Mucosa of stomach (tissue), 1 donor: ENCODE results near the gene SCN8A.
"Not testable (repeated sequence)": the region's sequence is repeated elsewhere in the genome, so short reads cannot be mapped to it uniquely, and the experiment has no call there.

Source experiments
- H3K27me3 ChIP-seq: one replicate; pipeline ENCODE4 v1.7.0; 2013; ENCODE audit warnings: mild to moderate bottlenecking, low read length; ENCODE audit not compliant: control insufficient read depth, insufficient read depth
- H3K36me3 ChIP-seq: one replicate; pipeline ENCODE4 v1.7.0; 2013; ENCODE audit warnings: low read length; ENCODE audit not compliant: control insufficient read depth, insufficient read depth
- H3K4me1 ChIP-seq: one replicate; pipeline ENCODE4 v1.7.0; 2013; ENCODE audit warnings: mild to moderate bottlenecking, low read length; ENCODE audit not compliant: control insufficient read depth, insufficient read depth
- H3K4me3 ChIP-seq: one replicate; pipeline ENCODE4 v1.7.0; 2013; ENCODE audit warnings: low read length
- H3K9ac ChIP-seq: one replicate; pipeline ENCODE4 v1.7.0; 2013; ENCODE audit warnings: mild to moderate bottlenecking, low read length, moderate library complexity
- H3K9me3 ChIP-seq: one replicate; pipeline ENCODE4 v1.7.0; 2013; ENCODE audit warnings: mild to moderate bottlenecking, low read length, moderate library complexity; ENCODE audit not compliant: control insufficient read depth
- donor health status: Pancreatic carcinoma.

Gene SCN8A

DNA sequence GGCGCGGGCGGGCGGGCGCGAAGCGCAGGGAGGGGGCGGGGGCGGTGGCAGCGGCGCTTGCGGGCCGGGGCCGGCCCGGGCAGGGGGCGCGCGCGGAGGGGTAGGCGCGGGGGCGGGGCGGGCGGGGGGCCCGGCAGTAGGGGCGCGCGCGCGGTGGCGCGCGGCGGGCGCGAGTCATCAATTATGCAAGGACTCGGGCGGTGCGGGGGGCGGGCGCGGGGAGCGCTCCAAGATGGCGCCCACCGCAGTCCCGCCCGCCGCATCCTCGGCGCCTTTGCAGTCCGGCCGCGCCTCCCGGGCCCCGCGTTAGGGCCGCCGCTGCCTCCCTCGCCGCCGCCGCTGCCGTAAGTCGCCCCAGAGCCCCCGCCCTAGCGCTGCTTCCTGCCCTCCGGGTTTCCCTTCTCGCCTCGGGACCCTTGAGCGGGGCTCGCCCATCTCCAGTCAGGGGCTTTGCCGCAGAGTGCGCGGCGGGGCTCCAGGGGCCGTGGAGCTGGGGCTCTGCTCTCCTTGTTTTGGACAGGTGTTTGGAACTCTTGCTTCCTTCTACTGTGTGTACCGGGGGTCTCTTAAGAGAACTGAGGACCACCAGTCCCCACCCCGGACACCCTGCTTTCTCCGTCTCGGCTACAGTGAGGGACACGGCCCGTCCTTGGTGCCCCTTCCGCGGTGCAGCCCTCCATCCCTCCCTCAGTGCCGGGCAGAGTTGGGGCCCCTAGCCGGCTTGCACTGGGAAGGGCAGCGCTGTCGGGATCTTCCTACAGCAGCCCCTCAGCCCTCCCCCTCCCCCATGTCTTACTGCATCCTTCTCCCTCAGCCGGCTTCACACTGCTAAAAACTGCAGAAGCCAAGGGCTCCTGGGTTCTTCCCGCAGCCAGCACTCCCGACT, at the start of gene SCN8A:
SCN8A (plus strand) TSS at position 218 of the 886 bp plus-strand sequence. CDS start 71,585 bp downstream, outside the sequence.
- Histone ChIP-seq H3K9me3 (no peaks in the 10 kb centered on the region), H3K36me3 (no peaks in the 10 kb centered on the region), H3K4me3 (no peak within 1 kb of the TSS), H3K27me3 (peaks cover 14% of the 10 kb centered on the region), H3K9ac (peak within 1 kb of the TSS; percentile 40), H3K4me1 (peaks cover 6% of the 10 kb centered on the region)

DNA sequence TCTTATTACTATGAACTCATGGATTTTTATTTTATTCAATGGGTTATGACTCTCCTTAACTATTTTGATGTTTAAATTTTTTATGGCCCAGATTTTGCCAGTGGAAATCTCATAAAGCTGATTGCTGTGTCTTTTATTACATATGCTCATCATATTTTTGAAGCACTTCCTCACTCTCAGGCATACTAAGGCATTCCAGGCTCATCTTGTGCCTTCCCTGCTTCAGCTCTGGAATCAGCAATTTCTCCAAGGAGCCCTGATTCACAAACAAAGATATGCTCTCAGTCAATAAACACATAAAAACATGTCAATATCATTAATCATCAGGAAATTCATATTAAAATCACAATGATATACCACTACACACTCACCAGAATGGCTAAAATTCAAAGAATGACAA, 44.9 kb upstream of the SCN8A start:
- no peak overlapping the region for H3K9ac ChIP-seq
- H3K4me3 ChIP-seq = no peak overlapping the region
- no peaks in the 10 kb centered on the region for H3K36me3 ChIP-seq
- no peaks in the 10 kb centered on the region for H3K27me3 ChIP-seq
- no peaks in the 10 kb centered on the region for H3K9me3 ChIP-seq
- H3K4me1 ChIP-seq = no peaks in the 10 kb centered on the region

DNA sequence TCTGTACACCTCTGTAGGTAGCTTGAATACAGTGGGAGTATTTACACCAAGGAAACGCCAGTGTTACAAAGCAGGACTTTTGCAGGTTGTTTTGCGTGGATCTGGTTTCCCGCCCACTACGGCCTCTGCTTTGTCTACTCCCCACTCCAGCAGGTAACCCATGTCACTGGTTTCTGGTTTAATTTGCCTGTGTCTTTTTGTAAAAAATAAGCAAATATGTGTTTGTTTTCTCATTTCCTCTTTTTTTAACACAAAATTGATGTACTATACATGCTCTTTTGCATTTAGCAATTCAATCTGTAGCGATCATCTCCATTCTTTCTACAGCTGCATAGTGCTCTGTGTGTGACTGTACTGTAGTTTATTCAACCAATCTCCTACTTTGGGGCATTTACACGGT, 43.4 kb upstream of the SCN8A start:
- Histone ChIP-seq H3K27me3 (no peaks in the 10 kb centered on the region), H3K4me1 (no peaks in the 10 kb centered on the region), H3K4me3 (no peak overlapping the region), H3K9me3 (no peaks in the 10 kb centered on the region), H3K9ac (no peak overlapping the region), H3K36me3 (no peaks in the 10 kb centered on the region)

DNA sequence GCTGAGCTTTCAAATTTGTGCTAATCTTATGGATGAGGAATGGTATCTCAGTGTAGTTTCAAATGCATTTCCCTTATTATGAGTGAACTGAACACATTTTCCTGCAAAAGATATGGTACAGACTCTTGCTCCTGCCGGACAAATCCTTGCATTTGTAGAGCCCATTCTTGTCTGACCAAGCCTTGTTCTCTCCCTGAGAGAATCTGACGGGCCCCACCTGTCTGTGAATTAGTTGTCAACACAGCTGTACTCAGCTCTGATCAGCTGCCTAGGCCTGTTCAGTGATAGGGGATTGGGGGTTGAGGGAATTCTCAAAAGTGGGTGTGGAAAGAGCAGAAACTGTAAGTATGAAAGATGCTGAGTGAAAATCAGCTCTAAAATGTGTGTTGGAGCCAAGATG, 42.8 kb upstream of the SCN8A start:
- Histone ChIP-seq H3K4me3 (no peak overlapping the region), H3K4me1 (no peaks in the 10 kb centered on the region), H3K9me3 (no peaks in the 10 kb centered on the region), H3K9ac (no peak overlapping the region), H3K27me3 (no peaks in the 10 kb centered on the region), H3K36me3 (no peaks in the 10 kb centered on the region)

DNA sequence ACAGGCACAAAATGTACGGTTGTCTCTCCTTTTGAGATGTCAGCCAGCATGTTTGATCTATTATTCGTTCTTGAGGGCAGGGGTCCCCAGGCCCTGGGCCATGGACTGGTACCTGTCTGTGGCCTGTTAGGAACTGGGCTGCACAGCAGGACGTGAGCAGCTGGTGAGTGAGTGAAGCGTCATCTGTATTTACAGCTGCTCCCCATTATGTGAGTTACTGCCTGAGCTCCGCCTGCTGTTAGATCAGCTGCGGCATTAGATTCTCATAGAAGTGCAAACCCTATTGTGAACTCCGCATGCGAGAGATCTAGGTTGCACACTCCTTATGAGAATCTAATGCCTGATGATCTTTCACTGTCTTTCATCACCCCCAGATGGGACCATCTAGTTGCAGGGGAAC, 41.4 kb upstream of the SCN8A start:
- Histone ChIP-seq H3K4me3 (no peak overlapping the region), H3K9ac (no peak overlapping the region), H3K27me3 (no peaks in the 10 kb centered on the region), H3K36me3 (no peaks in the 10 kb centered on the region), H3K9me3 (no peaks in the 10 kb centered on the region), H3K4me1 (no peaks in the 10 kb centered on the region)

DNA sequence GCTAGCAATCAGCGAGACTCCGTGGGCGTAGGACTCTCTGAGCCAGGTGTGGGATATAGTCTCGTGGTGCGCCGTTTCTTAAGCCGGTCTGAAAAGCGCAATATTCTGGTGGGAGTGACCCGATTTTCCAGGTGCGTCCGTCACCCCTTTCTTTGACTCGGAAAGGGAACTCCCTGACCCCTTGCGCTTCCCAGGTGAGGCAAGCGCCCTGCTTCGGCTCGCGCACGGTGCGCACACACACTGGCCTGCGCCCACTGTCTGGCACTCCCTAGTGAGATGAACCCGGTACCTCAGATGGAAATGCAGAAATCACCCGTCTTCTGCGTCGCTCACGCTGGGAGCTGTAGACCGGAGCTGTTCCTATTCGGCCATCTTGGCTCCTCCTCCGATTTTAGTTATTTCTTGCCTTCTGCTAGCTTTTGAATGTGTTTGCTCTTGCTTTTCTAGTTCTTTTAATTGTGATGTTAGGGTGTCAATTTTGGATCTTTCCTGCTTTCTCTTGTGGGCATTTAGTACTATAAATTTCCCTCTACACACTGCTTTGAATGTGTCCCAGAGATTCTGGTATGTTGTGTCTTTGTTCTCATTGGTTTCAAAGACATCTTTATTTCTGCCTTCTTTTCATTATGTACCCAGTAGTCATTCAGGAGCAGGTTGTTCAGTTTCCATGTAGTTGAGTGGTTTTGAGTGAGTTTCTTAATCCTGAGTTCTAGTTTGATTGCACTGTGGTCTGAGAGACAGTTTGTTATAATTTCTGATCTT, 22.6 kb upstream of the SCN8A start:
- not testable (repeated sequence) for H3K4me1 ChIP-seq, H3K9me3 ChIP-seq, H3K36me3 ChIP-seq, H3K9ac ChIP-seq, H3K27me3 ChIP-seq, H3K4me3 ChIP-seq

DNA sequence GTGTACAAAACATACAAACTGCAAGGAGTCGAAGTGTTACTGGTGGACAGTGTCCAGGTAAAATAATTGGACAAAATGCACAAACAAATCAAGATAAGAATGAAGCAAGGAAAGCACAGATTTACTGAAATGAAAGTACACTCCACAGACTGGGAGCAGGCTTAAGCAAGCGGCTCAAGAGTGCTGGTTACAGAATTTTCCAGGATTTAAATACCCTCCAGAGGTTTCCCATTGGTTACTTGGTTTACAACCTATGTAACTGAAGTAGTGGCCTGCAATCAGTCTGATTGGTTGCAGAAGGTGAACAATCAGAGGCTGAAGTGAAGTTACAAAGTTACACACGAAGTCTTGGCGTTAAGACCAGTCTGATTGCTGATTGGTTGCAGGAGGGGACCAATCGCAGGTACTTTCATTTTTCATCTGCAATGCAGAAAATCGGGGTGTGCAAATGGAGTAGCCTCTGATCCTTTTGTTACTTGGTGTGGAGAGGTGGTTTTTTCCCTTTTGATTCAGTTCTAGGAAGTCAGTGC, 11.6 kb upstream of the SCN8A start:
- Histone ChIP-seq H3K36me3 (no peaks in the 10 kb centered on the region), H3K27me3 (no peaks in the 10 kb centered on the region), H3K9me3 (no peaks in the 10 kb centered on the region), H3K4me1 (no peaks in the 10 kb centered on the region), H3K4me3 (no peak overlapping the region), H3K9ac (no peak overlapping the region)

DNA sequence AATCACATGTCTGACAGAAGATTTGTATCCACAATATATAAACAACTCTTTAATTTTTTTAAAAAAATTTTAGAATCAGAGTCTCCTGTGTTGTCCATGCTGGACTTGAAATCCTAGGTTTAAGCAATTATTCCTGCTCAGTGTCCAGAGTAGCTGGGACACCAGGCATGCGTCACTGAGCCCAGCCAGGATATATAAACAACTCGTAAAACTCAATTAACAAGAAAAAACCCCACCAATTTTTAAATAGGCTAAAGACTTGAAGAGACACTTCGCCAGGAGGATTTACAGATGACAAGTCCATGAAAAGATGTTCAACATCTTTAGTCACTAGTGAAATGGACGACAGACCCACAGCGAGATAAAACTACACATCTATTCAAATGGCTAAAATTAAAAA, 2.0 kb upstream of the SCN8A start:
- no peak overlapping the region for H3K9ac ChIP-seq
- peaks cover 6% of the 10 kb centered on the region for H3K4me1 ChIP-seq
- no peaks in the 10 kb centered on the region for H3K36me3 ChIP-seq
- H3K27me3 ChIP-seq = peaks cover 14% of the 10 kb centered on the region
- H3K9me3 ChIP-seq = no peaks in the 10 kb centered on the region
- H3K4me3 ChIP-seq = no peak overlapping the region

DNA sequence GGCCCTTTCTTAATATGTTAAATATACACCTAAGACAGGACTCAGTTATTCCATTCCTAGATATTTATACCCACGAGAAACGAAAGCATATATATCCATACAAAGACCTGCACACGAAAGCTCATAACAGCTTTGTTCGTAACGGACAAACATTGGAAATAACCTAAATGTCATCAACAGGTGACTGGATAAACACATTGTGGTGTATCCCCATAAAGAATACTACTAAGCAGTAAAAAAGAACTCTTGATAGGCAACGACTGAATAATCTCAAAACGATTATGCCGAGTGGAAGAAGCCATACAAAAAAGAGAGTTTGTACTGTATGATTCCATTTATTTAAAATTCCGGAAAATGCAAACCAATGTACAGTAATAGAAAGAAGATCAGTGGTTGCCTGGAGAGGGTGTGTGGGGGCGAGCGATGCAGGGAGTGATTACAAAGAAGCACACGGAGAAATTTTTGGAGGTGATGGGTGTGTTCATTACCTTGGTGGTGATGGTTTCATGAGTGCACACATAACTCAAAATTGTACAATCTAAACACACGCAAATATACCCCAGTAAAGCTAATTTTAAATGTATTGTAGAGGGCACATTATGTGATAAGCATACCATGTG, 1.4 kb upstream of the SCN8A start:
- Histone ChIP-seq H3K27me3 (peaks cover 14% of the 10 kb centered on the region), H3K9me3 (no peaks in the 10 kb centered on the region), H3K9ac (no peak overlapping the region), H3K4me1 (peaks cover 6% of the 10 kb centered on the region), H3K36me3 (no peaks in the 10 kb centered on the region), H3K4me3 (no peak overlapping the region)

DNA sequence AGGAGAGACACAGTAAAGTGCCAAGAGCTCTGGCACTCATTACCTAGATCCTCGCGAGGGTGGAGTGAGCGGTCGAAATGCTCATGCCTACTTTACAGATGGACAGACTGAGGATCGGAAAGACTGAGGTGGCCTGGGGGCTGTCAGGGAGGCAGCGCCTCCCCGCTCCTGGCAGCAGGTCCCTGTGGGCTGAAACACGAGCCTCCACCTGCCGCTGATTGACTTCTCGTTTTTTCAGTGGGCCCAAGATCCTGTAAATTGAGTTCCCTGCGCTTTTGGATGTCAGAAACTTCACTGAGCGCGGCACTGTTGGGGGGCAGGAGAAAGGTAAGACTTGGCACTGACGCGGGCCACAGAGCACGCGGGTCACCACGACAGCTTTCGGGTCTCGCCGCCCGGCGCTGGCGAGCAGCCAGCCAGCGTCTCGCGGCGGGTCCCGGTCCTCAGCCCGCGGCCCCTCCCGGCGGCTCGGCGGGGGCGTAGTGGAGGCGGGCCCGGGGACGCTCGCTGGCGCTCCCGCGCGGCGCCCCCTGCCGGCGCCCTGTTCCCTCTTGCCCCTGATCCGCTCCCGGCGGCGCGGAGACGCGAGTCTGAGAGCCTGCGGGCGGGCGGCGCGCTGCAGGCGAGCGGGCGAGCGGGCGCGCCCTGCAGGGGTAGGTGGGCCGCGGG, 552 bp upstream of the SCN8A start:
- peaks cover 6% of the 10 kb centered on the region for H3K4me1 ChIP-seq
- peaks cover 14% of the 10 kb centered on the region for H3K27me3 ChIP-seq
- peak overlapping the region; percentile 33 for H3K9ac ChIP-seq
- H3K4me3 ChIP-seq = no peak overlapping the region
- H3K36me3 ChIP-seq = no peaks in the 10 kb centered on the region
- no peaks in the 10 kb centered on the region for H3K9me3 ChIP-seq

DNA sequence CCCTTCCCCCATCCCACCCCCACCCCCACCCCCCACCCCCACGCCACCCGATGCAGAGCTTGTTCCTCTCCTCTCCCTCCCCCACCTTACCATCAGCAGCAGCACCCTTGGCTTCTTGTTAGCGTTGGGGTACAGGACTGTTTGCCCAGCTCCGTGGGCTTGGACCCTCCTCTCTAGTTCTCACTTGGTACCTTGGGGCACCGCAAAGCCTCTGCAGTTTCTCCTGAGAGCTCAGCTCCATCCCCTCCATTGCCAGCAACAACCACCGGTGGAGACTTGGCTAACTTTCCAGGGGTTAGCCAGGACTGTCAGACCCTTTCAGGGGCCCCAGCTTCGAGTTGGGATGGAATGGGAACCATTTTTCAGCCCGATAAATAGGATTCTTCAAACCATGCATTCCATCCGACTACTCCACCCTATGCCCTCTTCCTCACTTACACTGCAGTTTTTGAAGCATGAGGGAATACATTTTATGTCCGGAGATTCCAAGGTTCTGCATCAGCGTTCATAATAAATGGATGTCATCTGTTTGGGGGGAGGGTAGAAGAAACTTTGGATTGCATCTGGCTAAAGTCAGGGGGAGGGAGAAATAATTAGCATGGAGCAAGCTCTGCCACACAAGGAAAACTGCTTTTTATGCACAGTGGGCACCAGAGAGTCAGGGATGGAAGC, 1.1 kb downstream of the SCN8A start:
- Histone ChIP-seq H3K4me1 (peaks cover 6% of the 10 kb centered on the region), H3K9ac (no peak overlapping the region), H3K9me3 (no peaks in the 10 kb centered on the region), H3K4me3 (no peak overlapping the region), H3K27me3 (peaks cover 14% of the 10 kb centered on the region), H3K36me3 (no peaks in the 10 kb centered on the region)
